Neutrophil (primary cell): Measurements from ENCODE around the gene OR52A1.

Experiments used
- H3K27ac ChIP-seq: fragments of 200-600 bp; sonication (generic); 2 replicates; pipeline ENCODE4 v1.5.1; 2016; ENCODE audit warnings: mild to moderate bottlenecking, moderate library complexity
- H3K27me3 ChIP-seq: fragments of 200-600 bp; sonication (generic); 2 replicates; pipeline ENCODE4 v1.6.0; 2016; ENCODE audit warnings: mild to moderate bottlenecking
- H3K36me3 ChIP-seq: fragments of 200-600 bp; sonication (generic); 2 replicates; pipeline ENCODE4 v1.5.1; 2017
- H3K4me1 ChIP-seq, 2 experiments: fragments of 200-600 bp in 1 of 2; sonication (generic) in 1 of 2; 1 replicate in 1 of 2; 2 replicates in 1 of 2; pipeline versions ENCODE4 v1.5.1 to v1.6.1; 2013 to 2016; ENCODE audit warnings: low read depth in 1 of 2, low read length in 1 of 2, mild to moderate bottlenecking in 1 of 2, moderate library complexity in 1 of 2; ENCODE audit not compliant: control insufficient read depth in 1 of 2, insufficient read depth in 1 of 2
- H3K4me3 ChIP-seq, 2 experiments: fragments of 200-600 bp in 1 of 2; sonication (generic) in 1 of 2; 1 replicate in 1 of 2; 2 replicates in 1 of 2; pipeline ENCODE4 v1.5.1; 2013 to 2016; ENCODE audit warnings: low read depth in 1 of 2, low read length in 1 of 2, mild to moderate bottlenecking in 1 of 2, moderate library complexity in 1 of 2
- H3K9me3 ChIP-seq: fragments of 200-600 bp; sonication (generic); 2 replicates; pipeline ENCODE4 v1.5.1; 2016
- CTCF ChIP-seq: fragments of 200-600 bp; sonication (generic); IDR thresholded peaks from 2 replicates; pipeline ENCODE4 v1.5.1; 2016; ENCODE audit warnings: antibody characterized with exemption

The OR52A1 gene

GRCh38 chr11:5196067-5196466 is 41.5 kb upstream of the OR52A1 start:
- H3K27me3 ChIP-seq, result no peaks in the 10 kb centered on the region
- H3K4me1 ChIP-seq, result no peaks in the 10 kb centered on the region
- no peak overlapping the region for H3K27ac ChIP-seq
- no peak overlapping the region for H3K4me3 ChIP-seq
- H3K9me3 ChIP-seq, result no peaks in the 10 kb centered on the region
- H3K36me3 ChIP-seq, result no peaks in the 10 kb centered on the region
- TF ChIP-seq CTCF, result no peak

- no peak overlapping the region for H3K4me3 ChIP-seq
Measured at GRCh38 chr11:5192738-5193137, 38.2 kb upstream of the OR52A1 start.

GRCh38 chr11:5188201-5188600 is 33.6 kb upstream of the OR52A1 start:
- Histone ChIP-seq H3K4me1 (no peaks in the 10 kb centered on the region), H3K4me3 (no peak overlapping the region), H3K27ac (no peak overlapping the region), H3K36me3 (no peaks in the 10 kb centered on the region), H3K27me3 (no peaks in the 10 kb centered on the region), H3K9me3 (no peaks in the 10 kb centered on the region)
- TF ChIP-seq CTCF, result no peak

More at GRCh38 chr11:5192738-5193137, 38.2 kb upstream of the OR52A1 start:
- Histone ChIP-seq H3K36me3 (no peaks in the 10 kb centered on the region), H3K27ac (no peak overlapping the region), H3K9me3 (no peaks in the 10 kb centered on the region), H3K27me3 (no peaks in the 10 kb centered on the region), H3K4me1 (no peaks in the 10 kb centered on the region)
- TF ChIP-seq CTCF, result no peak

GRCh38 chr11:5178046-5178837 is 23.7 kb upstream of the OR52A1 start:
- Histone ChIP-seq H3K9me3 (no peaks in the 10 kb centered on the region), H3K27me3 (no peaks in the 10 kb centered on the region), H3K4me3 (no peak overlapping the region), H3K36me3 (no peaks in the 10 kb centered on the region), H3K4me1 (no peaks in the 10 kb centered on the region), H3K27ac (no peak overlapping the region)
- TF ChIP-seq CTCF, result no peak

- TF ChIP-seq CTCF, result no peak
- Histone ChIP-seq H3K36me3 (no peaks in the 10 kb centered on the region), H3K9me3 (no peaks in the 10 kb centered on the region), H3K4me3 (no peak overlapping the region), H3K27me3 (no peaks in the 10 kb centered on the region), H3K4me1 (no peaks in the 10 kb centered on the region), H3K27ac (no peak overlapping the region)
Measured at GRCh38 chr11:5174934-5175333, 20.4 kb upstream of the OR52A1 start.
